ENCODE data around the gene OSBPL2. TPM values are rescaled to one million over a fixed set of nuclear protein-coding genes. Genes with fewer than 3 reads are reported as not detected.

Gene OSBPL2
- total RNA-seq, 1 donor from 2014 or later = 51.3 TPM

GRCh38 chr20:62285722-62286121 lies 47.4 kb downstream of the OSBPL2 start:
- H3K27ac ChIP-seq = no peak overlapping the region
- no peak overlapping the region for H3K4me3 ChIP-seq
- H3K4me1 ChIP-seq = no peaks in the 10 kb centered on the region
- H3K27me3 ChIP-seq = no peaks in the 10 kb centered on the region
- no peaks in the 10 kb centered on the region for H3K9me3 ChIP-seq
- H3K36me3 ChIP-seq = peaks cover 0 to 48% of the 10 kb centered on the region in 2 donors
- DNase-seq (ENCODE audit: extremely low spot score in 2 of 2) = no peak
- TF ChIP-seq POLR2AphosphoS5 (IDR thresholded peaks at IDR 0.05; ENCODE audit: insufficient read depth in 1 of 2, low read depth in 1 of 2) = peak in 1 of 2 donors; percentile 80
- TF ChIP-seq CTCF (IDR thresholded peaks at IDR 0.05) = no peak
- TF ChIP-seq POLR2A (IDR thresholded peaks at IDR 0.05) = no peak
- intact Hi-C loops (cut with DNase I) = no loop called here

- no peaks in the 10 kb centered on the region for H3K9me3 ChIP-seq
- peaks cover 0 to 48% of the 10 kb centered on the region in 2 donors for H3K36me3 ChIP-seq
- no peaks in the 10 kb centered on the region for H3K27me3 ChIP-seq
- intact Hi-C loops (cut with DNase I) = no loop called here
- no peak for DNase-seq (ENCODE audit: extremely low spot score in 2 of 2)
- TF ChIP-seq POLR2AphosphoS5 (IDR thresholded peaks at IDR 0.05; ENCODE audit: insufficient read depth in 1 of 2, low read depth in 1 of 2) (no peak), POLR2A (IDR thresholded peaks at IDR 0.05) (no peak), CTCF (IDR thresholded peaks at IDR 0.05) (no peak)
- no peak overlapping the region for H3K4me3 ChIP-seq
- no peak overlapping the region for H3K27ac ChIP-seq
- H3K4me1 ChIP-seq = no peaks in the 10 kb centered on the region
Measured at GRCh38 chr20:62286493-62287064, 48.3 kb downstream of the OSBPL2 start.

- Histone ChIP-seq H3K27ac (no peak overlapping the region), H3K27me3 (no peaks in the 10 kb centered on the region), H3K4me1 (no peaks in the 10 kb centered on the region), H3K9me3 (no peaks in the 10 kb centered on the region), H3K36me3 (peaks cover 0 to 48% of the 10 kb centered on the region in 2 donors), H3K4me3 (no peak overlapping the region)
- no peak for TF ChIP-seq POLR2A (IDR thresholded peaks at IDR 0.05)
- TF ChIP-seq POLR2AphosphoS5 (IDR thresholded peaks at IDR 0.05; ENCODE audit: insufficient read depth in 1 of 2, low read depth in 1 of 2) = no peak
- TF ChIP-seq CTCF (IDR thresholded peaks at IDR 0.05) = no peak
- intact Hi-C loops (cut with DNase I) = no loop called here
- no peak for DNase-seq (ENCODE audit: extremely low spot score in 2 of 2)
Measured at GRCh38 chr20:62287129-62287528, 48.8 kb downstream of the OSBPL2 start.

- TF ChIP-seq CTCF (IDR thresholded peaks at IDR 0.05) = no peak
- no peak for TF ChIP-seq POLR2AphosphoS5 (IDR thresholded peaks at IDR 0.05; ENCODE audit: insufficient read depth in 1 of 2, low read depth in 1 of 2)
- TF ChIP-seq POLR2A (IDR thresholded peaks at IDR 0.05) = no peak
- H3K27me3 ChIP-seq = no peaks in the 10 kb centered on the region
- H3K36me3 ChIP-seq = peaks cover 0 to 51% of the 10 kb centered on the region in 2 donors
- H3K27ac ChIP-seq = no peak overlapping the region
- H3K4me1 ChIP-seq = no peaks in the 10 kb centered on the region
- no peak for DNase-seq (ENCODE audit: extremely low spot score in 2 of 2)
- intact Hi-C loops (cut with DNase I) = no loop called here
- no peaks in the 10 kb centered on the region for H3K9me3 ChIP-seq
- H3K4me3 ChIP-seq = no peak overlapping the region
Measured at GRCh38 chr20:62287759-62288534, 49.6 kb downstream of the OSBPL2 start.

Data from vagina (tissue), 2 donors.